ENCODE results near the gene ARHGEF26.

Gene ARHGEF26

GRCh38 chr3:154113609-154114008 lies 7.6 kb upstream of the ARHGEF26 start:
- no peak for DNase-seq (ENCODE audit: low read depth)

GRCh38 chr3:154115332-154115731 lies 5.9 kb upstream of the ARHGEF26 start:
- no peak for DNase-seq (ENCODE audit: low read depth)

- DNase-seq (ENCODE audit: low read depth): no peak
Observed at GRCh38 chr3:154119951-154120350, 1.2 kb upstream of the ARHGEF26 start.

GRCh38 chr3:154121701-154122551 lies 736 bp downstream of the ARHGEF26 start:
- no peak for DNase-seq (ENCODE audit: low read depth)

- DNase-seq (ENCODE audit: low read depth): no peak
Observed at GRCh38 chr3:154122552-154122911, 1.3 kb downstream of the ARHGEF26 start.

GRCh38 chr3:154122912-154123559 lies 1.8 kb downstream of the ARHGEF26 start:
- no peak for DNase-seq (ENCODE audit: low read depth)

GRCh38 chr3:154123906-154124305 lies 2.7 kb downstream of the ARHGEF26 start:
- DNase-seq (ENCODE audit: low read depth): no peak

GRCh38 chr3:154125378-154126030 lies 4.3 kb downstream of the ARHGEF26 start:
- DNase-seq (ENCODE audit: low read depth): no peak

GRCh38 chr3:154126651-154127050 lies 5.5 kb downstream of the ARHGEF26 start:
- DNase-seq (ENCODE audit: low read depth): no peak

GRCh38 chr3:154129625-154130024 lies 8.4 kb downstream of the ARHGEF26 start:
- no peak for DNase-seq (ENCODE audit: low read depth)

- no peak for DNase-seq (ENCODE audit: low read depth)
Observed at GRCh38 chr3:154130540-154130939, 9.3 kb downstream of the ARHGEF26 start.

- no peak for DNase-seq (ENCODE audit: low read depth)
Observed at GRCh38 chr3:154131830-154132229, 10.6 kb downstream of the ARHGEF26 start.

GRCh38 chr3:154132777-154133375 lies 11.7 kb downstream of the ARHGEF26 start:
- DNase-seq (ENCODE audit: low read depth): no peak

GRCh38 chr3:154135511-154136173 lies 14.5 kb downstream of the ARHGEF26 start:
- no peak for DNase-seq (ENCODE audit: low read depth)

- DNase-seq (ENCODE audit: low read depth): no peak
Observed at GRCh38 chr3:154137036-154137435, 15.8 kb downstream of the ARHGEF26 start.

GRCh38 chr3:154139996-154140436 lies 18.8 kb downstream of the ARHGEF26 start:
- DNase-seq (ENCODE audit: low read depth): no peak

GRCh38 chr3:154142608-154143007 lies 21.4 kb downstream of the ARHGEF26 start:
- DNase-seq (ENCODE audit: low read depth): no peak

- DNase-seq (ENCODE audit: low read depth): no peak
Observed at GRCh38 chr3:154143873-154144272, 22.7 kb downstream of the ARHGEF26 start.

- DNase-seq (ENCODE audit: low read depth): no peak
Observed at GRCh38 chr3:154144825-154145465, 23.8 kb downstream of the ARHGEF26 start.

GRCh38 chr3:154148541-154148940 lies 27.4 kb downstream of the ARHGEF26 start:
- no peak for DNase-seq (ENCODE audit: low read depth)

GRCh38 chr3:154149286-154149685 lies 28.1 kb downstream of the ARHGEF26 start:
- DNase-seq (ENCODE audit: low read depth): no peak

- no peak for DNase-seq (ENCODE audit: low read depth)
Observed at GRCh38 chr3:154151969-154152368, 30.8 kb downstream of the ARHGEF26 start.

All from stimulated activated CD8-positive, alpha-beta memory T cell treated with anti-CD3 and anti-CD28 coated beads, Interleukin-15, amount 100 ng/mL, for 1 hour (primary cell).